HEK293 (cell line): ENCODE measurements around the gene ASPDH.

ENCODE experiments used
- CTCF ChIA-PET: fragments of 350-600 bp; formaldehyde crosslinking; extraction: SDS; loops from one replicate; lab custom pipeline; 2021; ENCODE audit warnings: antibody characterized with exemption; lab: Yijun Ruan, JAX
- POLR2A ChIA-PET: fragments of 300-600 bp; formaldehyde crosslinking; extraction: SDS; loops from one replicate; lab custom pipeline; 2020; ENCODE audit warnings: antibody characterized with exemption, inconsistent platforms; lab: Yijun Ruan, JAX
- H3K27ac ChIP-seq: fragments of 200-500 bp; sonication (Bioruptor generic); 2 replicates; pipeline ENCODE4 v1.5.1; 2014; ENCODE audit warnings: low read depth, low read length, control low read depth, inconsistent platforms; ENCODE audit errors: extremely low read depth
- H3K36me3 ChIP-seq, 2 experiments: fragments of 200-500 bp in 1 of 2; sonication (Bioruptor generic) in 1 of 2; 1 replicate in 1 of 2; 2 replicates in 1 of 2; pipeline ENCODE4 v1.5.1; 2014 to 2017; ENCODE audit warnings: inconsistent platforms in 2 of 2, low read length in 2 of 2; ENCODE audit not compliant: control insufficient read depth in 2 of 2, insufficient read depth in 1 of 2
- H3K4me1 ChIP-seq: fragments of 200-500 bp; sonication (Bioruptor generic); 2 replicates; pipeline ENCODE4 v1.5.1; 2014; ENCODE audit warnings: mild to moderate bottlenecking, low read length, inconsistent platforms; ENCODE audit not compliant: control insufficient read depth, insufficient read depth
- H3K4me3 ChIP-seq: 2 replicates; pipeline ENCODE4 v1.5.1; 2011; ENCODE audit warnings: low read depth, mild to moderate bottlenecking, control low read depth, low read length, moderate library complexity
- H3K9me3 ChIP-seq: fragments of 200-500 bp; sonication (Bioruptor generic); 2 replicates; pipeline ENCODE4 v1.5.1; 2014; ENCODE audit warnings: low read depth, low read length, inconsistent platforms; ENCODE audit not compliant: control insufficient read depth, insufficient read depth
- BCL11A ChIP-seq: fragments of 450-650 bp; formaldehyde crosslinking; IDR thresholded peaks from 2 replicates; pipeline ENCODE4 v1.5.1; 2016; ENCODE audit warnings: low read depth, missing biosample characterization, missing genetic modification characterization
- GLIS1 ChIP-seq: fragments of 450-650 bp; formaldehyde crosslinking; IDR thresholded peaks from 2 replicates; pipeline ENCODE4 v1.5.1; 2016; ENCODE audit warnings: missing biosample characterization, missing genetic modification characterization
- IKZF3 ChIP-seq: fragments of 450-650 bp; IDR thresholded peaks from 2 replicates; pipeline ENCODE4 v1.5.0; 2018; ENCODE audit warnings: missing biosample characterization, mild to moderate bottlenecking, missing genetic modification characterization, moderate library complexity
- INSM2 ChIP-seq: fragments of 450-650 bp; formaldehyde crosslinking; IDR thresholded peaks from 2 replicates; pipeline ENCODE4 v1.5.1; 2016; ENCODE audit warnings: missing biosample characterization, missing genetic modification characterization
- KLF16 ChIP-seq: fragments of 450-650 bp; formaldehyde crosslinking; IDR thresholded peaks from 2 replicates; pipeline ENCODE4 v1.5.1; 2017; ENCODE audit warnings: missing biosample characterization, missing genetic modification characterization
- MZF1 ChIP-seq: fragments of 450-650 bp; formaldehyde crosslinking; IDR thresholded peaks from 2 replicates; pipeline ENCODE4 v1.5.1; 2017; ENCODE audit warnings: missing biosample characterization, missing genetic modification characterization, borderline replicate concordance
- PRDM1 ChIP-seq: fragments of 450-650 bp; formaldehyde crosslinking; IDR thresholded peaks from 2 replicates; pipeline ENCODE4; 2016; ENCODE audit warnings: missing biosample characterization, missing genetic modification characterization
- RBAK ChIP-seq: fragments of 450-650 bp; formaldehyde crosslinking; IDR thresholded peaks from 2 replicates; pipeline ENCODE4 v1.5.1; 2016; ENCODE audit warnings: missing biosample characterization, missing genetic modification characterization
- SCRT1 ChIP-seq: fragments of 450-650 bp; formaldehyde crosslinking; IDR thresholded peaks from 2 replicates; pipeline ENCODE4 v1.5.1; 2016; ENCODE audit warnings: missing biosample characterization, missing genetic modification characterization, borderline replicate concordance
- ZBTB17 ChIP-seq: fragments of 450-650 bp; formaldehyde crosslinking; IDR thresholded peaks from 2 replicates; pipeline ENCODE4 v1.5.1; 2016; ENCODE audit warnings: missing biosample characterization, missing genetic modification characterization
- ZBTB6 ChIP-seq: fragments of 450-650 bp; formaldehyde crosslinking; IDR thresholded peaks from 2 replicates; pipeline ENCODE4 v1.5.1; 2017; ENCODE audit warnings: missing biosample characterization, missing genetic modification characterization
- ZFP3 ChIP-seq: fragments of 450-650 bp; formaldehyde crosslinking; IDR thresholded peaks from 2 replicates; pipeline ENCODE4 v1.5.1; 2016; ENCODE audit warnings: low read depth, missing biosample characterization, missing genetic modification characterization
- ZIC2 ChIP-seq: fragments of 450-650 bp; formaldehyde crosslinking; IDR thresholded peaks from 2 replicates; pipeline ENCODE4 v1.5.1; 2016; ENCODE audit warnings: missing biosample characterization, missing genetic modification characterization
- ZNF121 ChIP-seq: fragments of 450-650 bp; formaldehyde crosslinking; IDR thresholded peaks from 2 replicates; pipeline ENCODE4 v1.5.1; 2016; ENCODE audit warnings: missing biosample characterization, missing genetic modification characterization
- ZNF133 ChIP-seq: fragments of 450-650 bp; formaldehyde crosslinking; IDR thresholded peaks from 2 replicates; pipeline ENCODE4 v1.5.1; 2016; ENCODE audit warnings: missing biosample characterization, missing genetic modification characterization
- ZNF211 ChIP-seq: fragments of 450-650 bp; formaldehyde crosslinking; IDR thresholded peaks from 2 replicates; pipeline ENCODE4 v1.5.1; 2016; ENCODE audit warnings: low read depth, missing biosample characterization, missing genetic modification characterization
- ZNF26 ChIP-seq: fragments of 450-650 bp; formaldehyde crosslinking; IDR thresholded peaks from 2 replicates; pipeline ENCODE4 v1.5.1; 2016; ENCODE audit warnings: missing biosample characterization, missing genetic modification characterization
- ZNF302 ChIP-seq: fragments of 450-650 bp; formaldehyde crosslinking; IDR thresholded peaks from 2 replicates; pipeline ENCODE4 v1.5.1; 2016; ENCODE audit warnings: missing biosample characterization, missing genetic modification characterization, low read depth
- ZNF426 ChIP-seq: fragments of 450-650 bp; formaldehyde crosslinking; IDR thresholded peaks from 2 replicates; pipeline ENCODE4 v1.5.1; 2017; ENCODE audit warnings: missing biosample characterization, missing genetic modification characterization, mild to moderate bottlenecking, inconsistent platforms, moderate library complexity
- ZNF585B ChIP-seq: fragments of 450-650 bp; formaldehyde crosslinking; IDR thresholded peaks from 2 replicates; pipeline ENCODE4 v1.5.1; 2016; ENCODE audit warnings: missing biosample characterization, missing genetic modification characterization
- ZNF600 ChIP-seq: fragments of 450-650 bp; formaldehyde crosslinking; IDR thresholded peaks from 2 replicates; pipeline ENCODE4 v1.5.1; 2016; ENCODE audit warnings: missing biosample characterization, missing genetic modification characterization
- ZNF623 ChIP-seq: fragments of 450-650 bp; formaldehyde crosslinking; IDR thresholded peaks from 2 replicates; pipeline ENCODE4 v1.5.1; 2016; ENCODE audit warnings: missing biosample characterization, missing genetic modification characterization
- ZNF658 ChIP-seq: fragments of 450-650 bp; formaldehyde crosslinking; IDR thresholded peaks from 2 replicates; pipeline ENCODE4; 2016; ENCODE audit warnings: missing biosample characterization, missing genetic modification characterization
- ZNF664 ChIP-seq: fragments of 450-650 bp; formaldehyde crosslinking; IDR thresholded peaks from 2 replicates; pipeline ENCODE4 v1.5.1; 2016; ENCODE audit warnings: missing biosample characterization, missing genetic modification characterization
- ZNF701 ChIP-seq: fragments of 450-650 bp; formaldehyde crosslinking; IDR thresholded peaks from 2 replicates; pipeline ENCODE4 v1.5.1; 2016; ENCODE audit warnings: missing biosample characterization, missing genetic modification characterization
- ZNF785 ChIP-seq: fragments of 450-650 bp; formaldehyde crosslinking; IDR thresholded peaks from 2 replicates; pipeline ENCODE4 v1.5.1; 2016; ENCODE audit warnings: missing biosample characterization, missing genetic modification characterization
- ZNF791 ChIP-seq: fragments of 450-650 bp; formaldehyde crosslinking; IDR thresholded peaks from 2 replicates; pipeline ENCODE4 v1.5.1; 2016; ENCODE audit warnings: missing biosample characterization, missing genetic modification characterization
- ZSCAN16 ChIP-seq: fragments of 450-650 bp; formaldehyde crosslinking; IDR thresholded peaks from 2 replicates; pipeline ENCODE4 v1.5.1; 2016; ENCODE audit warnings: missing biosample characterization, missing genetic modification characterization
- ZSCAN30 ChIP-seq: fragments of 450-650 bp; IDR thresholded peaks from 2 replicates; pipeline ENCODE4 v1.5.1; 2018; ENCODE audit warnings: missing biosample characterization, mild to moderate bottlenecking, missing genetic modification characterization, moderate library complexity

ASPDH gene

GRCh38 chr19:50512112-50512998 is 1.4 kb downstream of the ASPDH start:
- peaks cover 5% of the 10 kb centered on the region for H3K4me1 ChIP-seq
- H3K36me3 ChIP-seq, result no peaks in the 10 kb centered on the region
- TF ChIP-seq ZNF121 (tag by site-specific recombination), result no peak
- no peak for TF ChIP-seq ZSCAN30 (tag by site-specific recombination)
- TF ChIP-seq PRDM1 (tag by site-specific recombination), result no peak
- TF ChIP-seq ZNF426 (tag by site-specific recombination), result no peak
- TF ChIP-seq ZNF585B (tag by site-specific recombination), result no peak
- TF ChIP-seq ZSCAN16 (tag by site-specific recombination), result no peak
- no peak for TF ChIP-seq IKZF3
- no peak for TF ChIP-seq ZBTB17 (tag by site-specific recombination)
- TF ChIP-seq MZF1 (tag by site-specific recombination), result no peak
- no peak for TF ChIP-seq INSM2
- TF ChIP-seq GLIS1 (tag by site-specific recombination), result 0 out of 2 replicates have a peak, but pooled peaks have one; percentile 17
- no peak for TF ChIP-seq SCRT1 (tag by site-specific recombination)
- no peak for TF ChIP-seq ZNF600 (tag by site-specific recombination)
- TF ChIP-seq ZNF26 (tag by site-specific recombination), result no peak
- TF ChIP-seq ZIC2 (tag by site-specific recombination), result peak; percentile 17; the same call in 1 of the 2 replicates
- TF ChIP-seq ZBTB6 (tag by site-specific recombination), result no peak
- no peak overlapping the region for H3K4me3 ChIP-seq
- peak overlapping the region; percentile 76; the same call in 1 of the 2 replicates for H3K27ac ChIP-seq
- no peaks in the 10 kb centered on the region for H3K9me3 ChIP-seq
- ChIA-PET POLR2A (interaction anchor here (0.7 to 1.5 kb wide), 3 partner anchors 33 to 157 kb away, joined by 3 to 7 read pairs (median 5); no protein-coding TSS in a partner anchor), CTCF (interaction anchor here (0.9 to 2.7 kb wide), 4 partner anchors 16 to 144 kb away, joined by 3 to 11 read pairs (median 6); no protein-coding TSS in a partner anchor)

GRCh38 chr19:50511069-50511822 is 2.5 kb downstream of the ASPDH start, which contains the start of gene JOSD2:
Gene JOSD2 (minus strand): TSS chr19:50511191. CDS start chr19:50510431, 760 bp downstream.
- POLR2A ChIA-PET, result interaction anchor here (0.5 to 1.7 kb wide), 21 partner anchors 9 to 1269 kb away, joined by 3 to 8 read pairs (median 4); partner anchors contain the start of gene KCNC3
- Histone ChIP-seq H3K9me3 (no peaks in the 10 kb centered on the region), H3K4me1 (peaks cover 5% of the 10 kb centered on the region), H3K36me3 (no peaks in the 10 kb centered on the region; a peak in 1 of 3 replicates), H3K27ac (peak within 1 kb of the TSS; percentile 76), H3K4me3 (peak within 1 kb of the TSS; percentile 64)
- CTCF ChIA-PET, result interaction anchor here (0.7 to 2.7 kb wide), 7 partner anchors 17 to 345 kb away, joined by 3 to 11 read pairs (median 4); no protein-coding TSS in a partner anchor
- TF ChIP-seq BCL11A (tag by site-specific recombination), result 0 out of 2 replicates have a peak, but pooled peaks have one; percentile 13
- TF ChIP-seq ZNF302 (tag by site-specific recombination), result no peak
- TF ChIP-seq KLF16 (tag by site-specific recombination), result peak; percentile 93
- no peak for TF ChIP-seq RBAK (tag by site-specific recombination)
- TF ChIP-seq ZNF658 (tag by site-specific recombination), result no peak
- TF ChIP-seq ZNF785 (tag by site-specific recombination), result no peak
- TF ChIP-seq ZNF211, result no peak
- TF ChIP-seq ZNF623 (tag by site-specific recombination), result no peak
- TF ChIP-seq ZNF133, result no peak
- no peak for TF ChIP-seq ZNF791
- TF ChIP-seq ZFP3 (tag by site-specific recombination), result no peak
- no peak for TF ChIP-seq ZNF701 (tag by site-specific recombination)
- no peak for TF ChIP-seq ZNF664 (tag by site-specific recombination)
- TF ChIP-seq ZBTB6 (tag by site-specific recombination), result 0 out of 2 replicates have a peak, but pooled peaks have one; percentile 6
